ENCODE measurements around the gene RNGTT. TPM values are rescaled to one million over a fixed set of nuclear protein-coding genes. Genes with fewer than 3 reads are reported as not detected.

The RNGTT gene
- total RNA-seq, 1 donor from 2014 or later = 13.1 TPM

DNA sequence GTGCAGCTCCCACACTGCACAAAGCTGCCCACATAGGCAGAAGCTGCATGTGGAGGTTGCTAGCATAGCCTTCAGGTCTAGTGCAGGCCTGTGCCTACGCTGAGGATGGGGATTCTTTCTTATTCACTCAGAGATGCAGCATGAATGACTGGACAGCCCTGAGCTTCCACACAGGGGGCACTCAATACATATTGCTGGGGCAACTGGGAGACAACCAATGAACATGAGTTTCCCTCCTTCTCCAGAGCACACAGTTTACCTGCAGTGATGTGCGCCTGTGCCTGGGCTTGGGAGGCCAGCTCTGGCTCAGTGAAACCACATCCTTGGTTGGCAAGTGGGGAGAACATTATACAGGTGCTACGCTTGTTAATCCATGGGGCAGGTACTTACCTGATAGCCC is 389.9 kb downstream of the RNGTT start:
- Mint-ChIP-seq H3K27me3 (ENCODE audit: low read depth) (peaks cover 18% of the 10 kb centered on the region), H3K4me3 (ENCODE audit: unreplicated experiment) (no peak overlapping the region), H3K36me3 (ENCODE audit: low read depth) (no peaks in the 10 kb centered on the region), H3K27ac (ENCODE audit: unreplicated experiment) (no peak overlapping the region), H3K9me3 (ENCODE audit: low read depth) (peaks cover 7% of the 10 kb centered on the region), H3K4me1 (ENCODE audit: low read depth) (no peaks in the 10 kb centered on the region)
- TF ChIP-seq, protein P1, sequence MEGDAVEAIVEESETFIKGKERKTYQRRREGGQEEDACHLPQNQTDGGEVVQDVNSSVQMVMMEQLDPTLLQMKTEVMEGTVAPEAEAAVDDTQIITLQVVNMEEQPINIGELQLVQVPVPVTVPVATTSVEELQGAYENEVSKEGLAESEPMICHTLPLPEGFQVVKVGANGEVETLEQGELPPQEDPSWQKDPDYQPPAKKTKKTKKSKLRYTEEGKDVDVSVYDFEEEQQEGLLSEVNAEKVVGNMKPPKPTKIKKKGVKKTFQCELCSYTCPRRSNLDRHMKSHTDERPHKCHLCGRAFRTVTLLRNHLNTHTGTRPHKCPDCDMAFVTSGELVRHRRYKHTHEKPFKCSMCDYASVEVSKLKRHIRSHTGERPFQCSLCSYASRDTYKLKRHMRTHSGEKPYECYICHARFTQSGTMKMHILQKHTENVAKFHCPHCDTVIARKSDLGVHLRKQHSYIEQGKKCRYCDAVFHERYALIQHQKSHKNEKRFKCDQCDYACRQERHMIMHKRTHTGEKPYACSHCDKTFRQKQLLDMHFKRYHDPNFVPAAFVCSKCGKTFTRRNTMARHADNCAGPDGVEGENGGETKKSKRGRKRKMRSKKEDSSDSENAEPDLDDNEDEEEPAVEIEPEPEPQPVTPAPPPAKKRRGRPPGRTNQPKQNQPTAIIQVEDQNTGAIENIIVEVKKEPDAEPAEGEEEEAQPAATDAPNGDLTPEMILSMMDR (IDR thresholded peaks at IDR 0.05) = no peak
- DNase-seq (ENCODE audit: low spot score) = peak; percentile 26

DNA sequence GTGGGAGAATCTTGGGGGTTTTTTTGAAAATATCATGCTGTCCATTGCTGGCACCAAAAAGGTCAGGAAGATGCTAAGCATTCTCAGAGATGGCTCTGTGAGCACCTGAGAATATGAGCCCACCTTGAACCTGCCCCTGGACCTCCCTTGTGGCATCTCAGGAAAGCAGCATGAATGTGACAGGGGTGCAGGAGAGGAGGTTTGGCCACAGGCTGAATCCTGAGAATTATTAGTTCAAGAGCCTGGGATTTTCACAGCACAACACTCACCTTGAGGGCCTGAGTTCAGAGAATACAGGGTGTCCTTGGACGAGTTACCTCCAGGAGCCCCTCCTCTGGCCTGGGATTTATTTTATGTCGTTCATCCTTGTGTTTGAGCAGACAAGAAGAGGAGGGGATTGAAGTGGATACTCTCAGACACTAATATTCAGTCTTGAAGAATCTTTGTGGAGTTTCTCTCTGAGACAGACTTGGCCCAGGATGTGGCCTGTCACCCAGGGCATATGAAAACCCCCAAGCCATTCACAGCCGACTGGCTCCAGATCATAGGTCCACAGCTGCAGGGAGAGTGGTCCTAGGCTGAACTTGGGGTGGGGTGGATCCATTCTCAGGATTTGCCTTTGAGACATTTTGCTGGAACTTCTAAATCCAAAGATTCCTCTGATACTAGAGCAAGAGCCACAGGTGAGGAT is 390.8 kb downstream of the RNGTT start:
- H3K4me3 Mint-ChIP-seq (ENCODE audit: unreplicated experiment) = no peak overlapping the region
- DNase-seq (ENCODE audit: low spot score) = no peak

DNA sequence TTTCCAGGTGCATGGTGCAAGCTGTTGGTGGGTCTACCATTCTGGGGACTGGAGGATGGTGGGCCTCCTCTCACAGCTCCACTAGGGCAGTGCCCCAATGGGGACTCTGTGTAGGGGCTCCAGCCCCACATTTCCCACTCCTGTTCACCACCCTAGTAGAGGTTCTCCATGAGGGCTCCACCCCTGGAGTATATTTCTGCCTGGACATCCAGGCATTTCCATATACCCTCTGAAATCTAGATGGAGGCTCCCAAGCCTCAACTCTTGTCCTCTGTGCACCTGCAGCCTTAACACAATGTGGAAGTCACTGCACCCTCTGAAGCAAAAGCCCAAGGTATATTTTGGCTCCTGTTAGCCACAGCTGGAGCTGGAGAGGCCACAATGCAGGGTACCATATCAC is 393.5 kb downstream of the RNGTT start:
- no peak overlapping the region for H3K27ac Mint-ChIP-seq (ENCODE audit: unreplicated experiment)
- DNase-seq (ENCODE audit: low spot score) = no peak
- TF ChIP-seq, protein P1 (IDR thresholded peaks at IDR 0.05) = no peak
- peaks cover 25% of the 10 kb centered on the region for H3K27me3 Mint-ChIP-seq (ENCODE audit: low read depth)
- no peaks in the 10 kb centered on the region for H3K4me1 Mint-ChIP-seq (ENCODE audit: low read depth)
- H3K9me3 Mint-ChIP-seq (ENCODE audit: low read depth) = peaks cover 7% of the 10 kb centered on the region
- no peaks in the 10 kb centered on the region for H3K36me3 Mint-ChIP-seq (ENCODE audit: low read depth)
- H3K4me3 Mint-ChIP-seq (ENCODE audit: unreplicated experiment) = no peak overlapping the region

More for the DNA sequence above, 390.8 kb downstream of the RNGTT start:
- Mint-ChIP-seq H3K27me3 (ENCODE audit: low read depth) (peaks cover 17% of the 10 kb centered on the region), H3K4me1 (ENCODE audit: low read depth) (no peaks in the 10 kb centered on the region), H3K27ac (ENCODE audit: unreplicated experiment) (no peak overlapping the region), H3K36me3 (ENCODE audit: low read depth) (no peaks in the 10 kb centered on the region), H3K9me3 (ENCODE audit: low read depth) (peaks cover 7% of the 10 kb centered on the region)
- TF ChIP-seq, protein P1 (IDR thresholded peaks at IDR 0.05) = no peak

DNA sequence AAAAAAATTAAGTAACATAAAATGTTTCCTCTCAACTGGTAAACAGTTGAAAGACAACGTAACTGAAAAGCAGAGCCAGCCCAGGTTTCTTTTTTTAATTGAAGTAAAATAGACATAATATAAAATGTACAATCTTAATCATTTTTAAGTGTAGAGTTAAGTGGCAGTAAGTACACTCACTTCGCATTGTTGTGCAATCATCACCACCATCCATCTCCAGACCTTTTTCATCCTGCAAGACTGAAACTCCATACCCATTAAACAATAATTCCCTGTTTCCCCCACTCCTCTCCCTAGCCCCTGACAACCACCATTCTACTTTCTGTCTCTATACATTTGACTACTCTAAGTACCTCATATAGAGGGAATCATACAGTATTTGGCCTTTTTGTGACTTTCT is 395.7 kb downstream of the RNGTT start:
- TF ChIP-seq, protein P1 (IDR thresholded peaks at IDR 0.05) = no peak
- no peaks in the 10 kb centered on the region for H3K4me1 Mint-ChIP-seq (ENCODE audit: low read depth)
- peaks cover 18% of the 10 kb centered on the region for H3K27me3 Mint-ChIP-seq (ENCODE audit: low read depth)
- DNase-seq (ENCODE audit: low spot score) = no peak
- no peaks in the 10 kb centered on the region for H3K36me3 Mint-ChIP-seq (ENCODE audit: low read depth)
- no peak overlapping the region for H3K4me3 Mint-ChIP-seq (ENCODE audit: unreplicated experiment)
- H3K27ac Mint-ChIP-seq (ENCODE audit: unreplicated experiment) = no peak overlapping the region
- peaks cover 7% of the 10 kb centered on the region for H3K9me3 Mint-ChIP-seq (ENCODE audit: low read depth)

DNA sequence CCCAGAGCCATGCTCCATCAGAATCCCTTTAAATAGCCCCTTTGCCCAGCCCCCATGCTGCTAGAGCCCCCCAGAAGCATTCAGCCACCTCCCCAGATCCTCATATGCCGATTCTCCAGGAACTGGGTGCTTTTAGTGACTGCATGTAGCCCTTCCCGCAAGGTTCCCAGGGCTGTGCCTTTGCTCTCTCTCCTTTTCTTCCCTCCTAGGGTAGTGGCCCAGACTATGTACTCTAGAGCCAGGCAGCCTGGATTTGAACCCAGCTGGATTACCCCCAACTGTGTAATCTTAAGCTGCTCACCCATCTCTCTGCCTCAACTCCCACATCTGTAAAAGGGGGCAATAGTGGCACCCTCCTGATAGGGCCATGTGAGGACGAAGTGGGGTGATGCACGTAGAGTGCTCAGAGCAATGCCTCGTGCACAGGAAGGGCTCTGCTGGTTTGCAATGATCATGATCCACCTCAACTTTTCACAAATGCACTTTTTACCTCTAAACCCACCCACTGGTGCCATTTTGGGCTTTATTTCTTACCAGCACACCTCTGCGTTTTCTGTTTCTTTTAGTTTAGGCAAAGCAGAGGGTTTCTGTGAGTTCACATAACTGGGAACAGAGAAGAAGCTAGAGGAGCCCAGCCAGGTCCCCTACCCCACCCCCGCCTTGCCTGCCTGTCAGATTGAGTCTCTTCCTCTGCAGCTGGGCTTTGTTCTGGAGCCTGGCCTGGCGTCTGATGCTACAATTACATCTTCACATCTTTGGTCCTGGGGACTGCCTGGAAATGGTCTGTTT is 396.5 kb downstream of the RNGTT start:
- peaks cover 14% of the 10 kb centered on the region for H3K27me3 Mint-ChIP-seq (ENCODE audit: low read depth)
- DNase-seq (ENCODE audit: low spot score) = no peak
- H3K4me3 Mint-ChIP-seq (ENCODE audit: unreplicated experiment) = no peak overlapping the region
- no peaks in the 10 kb centered on the region for H3K36me3 Mint-ChIP-seq (ENCODE audit: low read depth)
- H3K27ac Mint-ChIP-seq (ENCODE audit: unreplicated experiment) = no peak overlapping the region
- TF ChIP-seq, protein P1 (IDR thresholded peaks at IDR 0.05) = no peak
- peaks cover 7% of the 10 kb centered on the region for H3K9me3 Mint-ChIP-seq (ENCODE audit: low read depth)
- no peaks in the 10 kb centered on the region for H3K4me1 Mint-ChIP-seq (ENCODE audit: low read depth)
